NCI-H1092 (cell line): ENCODE measurements around the gene CDYL.

Experiments used
- DNase-seq: peaks from one replicate; lab custom pipeline; 2025; lab: John Stamatoyannopoulos, UW

CDYL gene

GRCh38 chr6:4774715-4775493 lies 1.3 kb upstream of the CDYL start:
- DNase-seq, result no peak

DNA sequence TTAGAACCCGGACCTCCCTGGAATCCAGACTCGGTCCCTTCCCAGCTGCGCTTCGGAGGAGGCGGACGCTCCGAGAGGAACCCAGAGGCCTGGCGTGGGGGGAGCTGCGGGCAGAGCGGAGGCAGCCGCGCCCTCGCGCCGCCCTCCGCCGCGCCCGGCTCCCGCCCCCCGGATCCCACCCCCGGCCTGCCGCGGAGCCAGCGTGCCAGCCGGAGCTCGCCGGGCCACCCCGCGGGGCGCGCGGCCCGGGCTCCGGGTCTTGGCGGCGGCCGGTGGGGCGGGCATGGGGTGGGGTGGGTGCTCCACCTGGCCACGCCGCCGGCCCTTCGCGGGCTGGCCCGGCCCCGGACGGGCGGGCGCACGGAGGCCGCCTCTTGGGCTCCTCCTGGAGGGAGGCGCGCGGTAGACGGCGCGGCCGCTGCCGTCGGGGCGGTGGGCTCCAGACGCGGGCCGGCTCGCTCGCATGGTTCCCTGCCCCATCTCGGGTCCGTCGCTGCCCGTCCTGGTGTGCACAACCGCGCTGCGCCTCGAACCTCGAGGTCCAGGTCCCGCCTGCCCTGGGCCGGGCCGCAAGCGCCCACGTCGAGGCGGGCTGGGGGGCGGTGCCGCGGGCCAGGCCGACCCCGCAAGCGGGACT lies 592 bp upstream of the CDYL start:
- DNase-seq, result no peak

DNA sequence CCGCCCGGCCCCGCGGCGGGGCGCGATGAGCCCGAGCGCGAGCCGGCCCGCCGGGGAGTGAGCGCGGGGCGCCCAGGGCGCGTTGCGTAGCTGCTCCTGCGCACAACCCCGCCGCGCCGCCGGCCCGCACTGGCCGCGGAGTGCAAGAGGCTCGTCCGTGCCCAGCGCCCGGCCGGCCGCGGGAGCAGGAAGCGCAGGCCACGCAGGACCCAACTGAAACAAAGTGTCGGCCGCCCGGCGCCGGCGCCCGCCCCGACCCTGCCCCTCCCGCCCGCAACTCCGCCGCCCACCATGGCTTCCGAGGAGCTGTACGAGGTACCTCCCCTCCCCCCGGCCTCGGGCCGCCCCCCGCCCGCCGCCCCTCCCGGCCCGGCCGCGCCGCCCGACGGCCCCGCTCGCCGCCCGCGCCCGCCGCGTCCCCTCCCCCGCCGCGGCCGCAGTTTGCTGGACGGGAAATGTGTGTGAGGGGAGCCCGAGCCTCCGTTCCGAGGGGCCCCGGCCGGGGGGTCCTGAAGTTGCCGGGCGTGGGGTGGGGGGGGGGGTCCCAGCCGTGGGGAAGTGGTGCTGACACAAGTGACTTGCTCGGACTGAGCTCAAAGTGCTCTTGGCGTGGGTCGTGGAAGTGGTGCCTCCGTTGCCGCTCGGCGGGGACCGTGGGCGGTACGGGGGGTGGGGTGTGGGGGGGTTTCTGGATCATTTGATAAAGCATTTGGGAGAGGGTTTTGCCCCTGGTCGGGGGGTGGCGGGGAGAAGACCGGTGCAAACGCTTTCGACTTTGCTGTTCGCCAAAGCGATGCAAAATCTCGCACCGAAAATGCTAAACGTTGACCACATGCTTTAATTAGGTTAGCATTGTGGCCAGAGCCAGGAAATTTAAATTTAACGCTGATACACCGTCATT lies 539 bp downstream of the CDYL start:
- no peak for DNase-seq

DNA sequence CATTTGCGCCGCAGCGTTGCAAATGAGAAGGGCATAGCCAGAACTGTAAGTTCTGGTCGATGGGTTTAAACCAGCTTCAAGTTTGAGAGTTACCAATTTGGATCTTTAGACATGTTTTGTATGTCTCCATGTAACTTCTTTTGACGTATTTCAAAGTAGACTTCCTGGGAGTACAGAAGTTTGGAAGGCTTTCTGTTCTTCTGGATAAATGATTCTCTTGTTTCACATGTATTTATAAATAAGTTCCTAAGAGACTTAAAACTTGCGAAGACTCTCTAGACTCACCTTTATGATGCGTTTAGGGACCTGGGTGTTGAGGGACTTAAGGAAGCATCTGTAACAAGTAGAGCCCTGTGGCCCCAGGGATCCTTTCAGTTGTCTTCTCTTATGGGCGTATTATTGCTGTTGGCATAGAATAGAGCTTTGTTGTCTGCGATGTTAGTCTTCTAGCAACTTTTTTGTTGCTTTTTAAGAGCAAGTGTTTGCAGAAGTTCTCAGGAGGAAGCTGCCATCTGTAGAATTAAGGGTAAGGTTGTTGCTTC lies 1.3 kb downstream of the CDYL start:
- no peak for DNase-seq

GRCh38 chr6:4778086-4778485 lies 1.9 kb downstream of the CDYL start:
- DNase-seq, result no peak

GRCh38 chr6:4780360-4780812 lies 4.2 kb downstream of the CDYL start:
- DNase-seq, result no peak

- no peak for DNase-seq
Observed at GRCh38 chr6:4781426-4781825, 5.2 kb downstream of the CDYL start.

- DNase-seq, result no peak
Observed at GRCh38 chr6:4781967-4782575, 5.9 kb downstream of the CDYL start.

GRCh38 chr6:4786996-4787395 lies 10.8 kb downstream of the CDYL start:
- no peak for DNase-seq

DNA sequence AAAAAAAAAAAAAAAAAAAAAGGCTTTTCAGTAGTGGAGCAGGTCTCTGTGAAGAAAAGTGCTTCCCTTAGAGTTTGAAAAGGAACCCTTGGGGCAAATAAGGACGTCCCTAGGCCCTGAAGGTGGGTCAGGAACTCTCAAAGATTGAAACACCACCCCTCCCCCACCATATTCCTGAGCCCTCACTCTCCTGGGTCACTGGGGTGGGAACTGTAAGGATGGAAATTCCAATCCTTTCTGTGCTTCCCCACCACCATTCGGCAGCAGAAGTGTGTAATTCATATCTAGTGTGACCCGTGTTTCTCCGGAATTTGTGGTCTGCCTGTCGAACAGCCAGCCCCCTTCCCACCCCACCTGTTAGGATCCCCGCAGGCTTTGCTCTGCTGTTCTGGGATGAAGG lies 12.3 kb downstream of the CDYL start:
- DNase-seq, result no peak

DNA sequence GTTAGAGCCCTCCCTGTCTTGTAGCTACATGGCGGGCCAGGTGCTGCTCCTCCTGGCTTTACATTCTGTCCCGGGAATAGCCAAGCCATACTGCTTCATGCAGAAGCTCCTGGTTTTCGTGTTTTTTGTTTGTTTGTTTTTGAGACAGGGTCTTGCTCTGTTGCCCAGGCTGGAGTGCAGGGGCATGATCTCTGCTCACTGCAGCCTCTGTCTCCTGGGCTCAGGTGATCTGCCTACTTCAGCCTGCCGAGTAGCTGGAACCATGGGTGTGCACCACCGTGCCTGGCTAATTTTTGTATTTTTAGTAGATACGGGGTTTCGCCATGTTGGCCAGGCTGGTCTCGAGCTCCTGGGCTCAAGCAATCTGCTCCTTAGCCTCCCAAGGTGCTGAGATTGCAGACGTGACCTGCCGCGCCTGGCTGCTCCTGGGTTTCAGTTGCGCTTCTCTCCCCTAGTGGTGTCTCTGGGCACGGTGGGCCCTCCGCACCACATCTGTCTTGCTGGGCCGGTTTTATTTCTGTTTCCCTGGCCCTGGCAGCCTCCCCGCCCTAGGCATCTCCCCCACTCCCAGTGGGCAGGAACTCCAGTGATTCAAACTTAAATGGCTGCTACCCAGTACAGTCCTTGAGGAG lies 12.9 kb downstream of the CDYL start:
- DNase-seq, result no peak

DNA sequence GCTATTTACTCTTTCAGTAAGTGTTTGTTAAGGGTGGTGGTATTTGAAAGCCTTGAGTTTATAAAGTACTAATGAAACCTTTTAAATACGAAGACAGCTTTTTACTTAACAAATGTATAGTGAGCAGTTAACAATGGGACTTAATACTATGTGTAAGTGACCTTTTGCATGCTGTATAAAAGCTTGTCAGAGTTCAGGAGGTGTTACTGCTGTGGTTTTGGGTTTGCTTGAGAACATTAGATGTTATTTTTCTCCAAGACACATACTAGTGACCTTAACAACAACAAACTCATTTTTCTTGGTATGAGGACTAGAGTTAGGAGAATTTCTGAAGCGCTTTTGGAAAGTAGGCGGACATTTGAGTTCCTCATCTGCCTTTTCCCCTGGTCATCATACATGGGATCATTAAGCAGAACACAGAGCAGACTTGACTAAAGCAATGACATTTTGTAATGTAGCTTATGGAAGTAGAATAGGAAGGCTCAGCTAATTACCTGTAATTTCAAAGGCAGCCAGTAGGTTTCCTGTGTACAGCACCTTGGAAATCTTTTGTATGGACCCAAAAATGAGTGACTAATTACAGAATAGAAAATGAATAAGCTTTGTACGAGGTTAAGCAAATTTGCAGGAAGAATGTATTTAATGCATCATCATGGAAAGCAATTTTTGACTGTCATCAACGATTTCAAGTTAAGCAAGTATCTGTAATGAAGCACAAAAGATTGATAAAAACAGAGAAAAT lies 14.1 kb downstream of the CDYL start:
- DNase-seq, result no peak

DNA sequence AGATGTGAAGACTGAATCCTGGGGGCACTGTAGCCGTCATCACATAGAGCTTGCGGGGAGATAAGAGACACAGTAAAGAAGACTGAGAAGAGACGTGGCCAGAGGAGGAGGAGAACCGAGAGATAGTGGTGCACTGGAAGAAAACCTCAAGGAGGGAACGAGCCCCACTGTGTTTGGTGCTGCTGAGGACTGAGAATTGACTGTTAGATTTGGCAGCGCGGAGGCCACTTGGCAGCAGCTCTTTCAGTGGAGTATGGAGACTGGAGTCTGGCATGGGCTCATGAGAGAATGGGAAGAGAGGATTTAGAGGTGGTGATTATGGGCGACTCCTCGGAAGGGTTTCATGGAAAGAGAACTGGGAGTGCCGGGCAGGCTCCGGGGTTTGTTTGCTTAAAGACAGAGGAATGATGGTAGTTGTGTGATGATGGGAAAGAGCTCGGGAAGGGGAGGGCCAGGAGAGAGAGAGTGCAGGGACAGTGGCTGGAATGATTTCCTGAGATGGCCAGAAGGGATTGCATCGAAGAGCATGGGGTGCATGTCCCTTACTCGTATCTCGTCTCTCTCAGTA lies 18.0 kb downstream of the CDYL start:
- no peak for DNase-seq

DNA sequence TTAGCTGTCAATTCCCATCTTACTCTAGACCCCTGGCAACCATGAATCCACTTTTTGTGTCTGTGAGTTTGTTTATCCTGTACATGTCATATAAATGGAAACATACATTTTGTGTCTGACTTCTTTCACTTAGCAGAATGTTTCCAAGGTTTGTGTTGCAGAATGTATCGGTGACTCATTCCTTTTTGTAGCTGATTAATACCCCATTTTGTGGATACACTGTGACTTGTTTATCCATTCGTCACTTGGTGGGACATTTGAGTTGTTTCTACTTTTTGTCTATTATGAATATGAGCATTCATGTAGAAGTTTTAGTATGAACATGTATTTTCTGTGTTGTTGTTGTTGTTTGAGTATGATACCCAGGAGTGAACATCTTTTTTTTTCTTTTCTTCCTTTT lies 21.4 kb downstream of the CDYL start:
- DNase-seq, result no peak

DNA sequence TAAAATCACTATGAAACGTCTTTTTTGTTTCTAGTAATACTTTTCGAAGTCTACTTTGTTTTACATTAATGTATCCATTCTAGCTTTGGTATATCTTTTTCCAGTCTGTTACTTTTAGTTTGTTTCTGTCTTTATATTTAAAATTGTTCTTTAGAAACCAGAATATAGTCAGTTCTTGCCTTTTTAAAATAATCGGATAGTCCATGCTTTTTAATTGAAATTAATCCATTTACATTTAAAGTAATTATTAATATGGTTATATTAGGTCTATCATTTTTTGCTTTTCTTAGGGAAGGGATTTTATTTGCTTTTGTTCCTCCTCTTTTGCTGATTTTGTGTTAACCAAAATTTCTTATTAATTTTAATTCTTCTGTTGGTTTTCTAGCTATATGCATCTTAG lies 23.7 kb downstream of the CDYL start:
- DNase-seq, result no peak

DNA sequence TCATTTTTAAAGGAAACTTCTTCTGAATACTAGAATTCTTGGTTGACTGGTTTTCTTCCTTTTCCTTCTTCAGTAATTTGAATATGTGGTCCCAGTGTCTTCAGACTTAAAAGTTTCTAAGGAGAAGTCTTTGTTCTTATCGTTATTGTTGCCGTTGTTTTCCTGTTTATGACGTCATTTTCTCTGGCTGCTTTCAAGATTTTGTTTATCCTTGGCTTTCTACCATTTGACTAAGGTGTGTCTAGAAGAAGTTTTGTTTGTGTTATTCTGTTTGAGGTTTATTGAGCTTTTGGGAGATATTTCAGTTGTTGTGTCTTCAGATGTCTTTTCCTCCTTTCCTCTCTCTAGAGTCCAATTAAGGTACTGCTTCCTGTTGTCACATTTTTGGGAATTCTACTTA lies 24.5 kb downstream of the CDYL start:
- no peak for DNase-seq

- DNase-seq, result no peak
Observed at GRCh38 chr6:4801491-4802110, 25.4 kb downstream of the CDYL start.

DNA sequence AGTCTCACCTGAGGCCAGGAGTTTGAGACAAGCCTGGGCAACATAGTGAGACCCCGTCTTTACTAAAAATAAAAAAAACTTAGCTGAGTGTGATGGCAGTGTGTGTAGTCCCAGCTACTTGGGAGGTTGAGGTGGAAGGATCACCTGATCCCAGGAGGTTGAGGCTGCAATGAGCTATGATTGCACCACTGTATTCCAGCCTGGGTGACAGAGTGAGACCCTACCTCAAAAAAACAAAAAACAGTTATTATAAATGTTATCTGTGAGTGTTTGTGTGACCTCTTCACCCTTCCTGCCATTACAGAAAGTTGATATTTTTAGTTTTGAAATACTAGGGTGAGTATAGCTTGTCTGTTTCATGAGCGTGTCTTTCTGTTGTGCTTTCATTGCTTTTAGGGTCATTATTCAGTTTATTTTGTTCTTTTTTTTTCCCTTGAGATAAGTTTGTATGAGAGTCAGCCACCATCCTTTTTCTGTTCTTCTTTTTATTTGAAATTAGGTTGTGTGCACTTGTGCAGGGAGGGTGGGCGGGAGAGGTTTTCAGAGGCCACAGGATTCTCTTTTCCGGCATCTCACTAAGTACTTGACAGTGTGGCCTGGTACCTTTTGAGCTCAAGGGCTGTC lies 26.2 kb downstream of the CDYL start:
- no peak for DNase-seq

- DNase-seq, result no peak
Observed at GRCh38 chr6:4803343-4803744, 27.1 kb downstream of the CDYL start.

- DNase-seq, result no peak
Observed at GRCh38 chr6:4804095-4804494, 27.9 kb downstream of the CDYL start.
